ENCODE results near the gene OR2T10.

DNA sequence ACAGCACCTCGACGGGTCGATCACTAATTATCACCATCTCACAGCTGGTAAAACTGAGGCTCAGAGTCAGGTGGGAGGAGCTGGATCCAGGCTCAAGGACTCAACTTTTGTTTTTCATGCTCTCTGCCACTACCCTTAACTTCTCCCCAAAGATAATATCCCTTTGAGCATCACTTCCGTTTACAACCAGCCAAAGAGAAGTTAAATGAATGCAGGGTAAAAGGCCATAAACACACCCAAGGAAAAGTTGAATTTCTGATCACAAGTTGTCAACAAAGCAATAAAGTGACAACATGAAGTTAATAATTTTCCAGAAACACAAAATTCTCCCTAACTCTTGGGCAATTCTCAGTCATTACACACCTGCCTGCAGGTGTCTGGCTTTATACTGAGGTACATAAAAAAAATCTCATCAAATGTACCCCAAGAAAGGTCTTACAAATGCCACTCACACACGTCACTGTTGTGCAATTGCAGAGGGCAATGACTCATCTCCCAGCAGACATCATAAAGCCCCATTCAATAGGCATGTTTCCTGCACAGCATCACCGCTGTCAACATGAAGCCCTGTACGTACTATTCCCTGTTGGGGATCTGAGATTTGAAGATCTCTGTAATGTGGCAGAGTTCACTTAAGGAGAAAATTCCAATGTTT lies 34.0 kb upstream of the OR2T10 start:
- TF ChIP-seq, protein P1, sequence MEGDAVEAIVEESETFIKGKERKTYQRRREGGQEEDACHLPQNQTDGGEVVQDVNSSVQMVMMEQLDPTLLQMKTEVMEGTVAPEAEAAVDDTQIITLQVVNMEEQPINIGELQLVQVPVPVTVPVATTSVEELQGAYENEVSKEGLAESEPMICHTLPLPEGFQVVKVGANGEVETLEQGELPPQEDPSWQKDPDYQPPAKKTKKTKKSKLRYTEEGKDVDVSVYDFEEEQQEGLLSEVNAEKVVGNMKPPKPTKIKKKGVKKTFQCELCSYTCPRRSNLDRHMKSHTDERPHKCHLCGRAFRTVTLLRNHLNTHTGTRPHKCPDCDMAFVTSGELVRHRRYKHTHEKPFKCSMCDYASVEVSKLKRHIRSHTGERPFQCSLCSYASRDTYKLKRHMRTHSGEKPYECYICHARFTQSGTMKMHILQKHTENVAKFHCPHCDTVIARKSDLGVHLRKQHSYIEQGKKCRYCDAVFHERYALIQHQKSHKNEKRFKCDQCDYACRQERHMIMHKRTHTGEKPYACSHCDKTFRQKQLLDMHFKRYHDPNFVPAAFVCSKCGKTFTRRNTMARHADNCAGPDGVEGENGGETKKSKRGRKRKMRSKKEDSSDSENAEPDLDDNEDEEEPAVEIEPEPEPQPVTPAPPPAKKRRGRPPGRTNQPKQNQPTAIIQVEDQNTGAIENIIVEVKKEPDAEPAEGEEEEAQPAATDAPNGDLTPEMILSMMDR (IDR thresholded peaks at IDR 0.05; ENCODE audit: extremely low read depth in 1 of 2, insufficient read depth in 1 of 2, low read depth in 1 of 2, low read length in 2 of 2) = no peak
- TF ChIP-seq POLR2AphosphoS5 (IDR thresholded peaks at IDR 0.05; ENCODE audit: insufficient read depth, low read depth, low read length) = no peak

Measured in endothelial cell of umbilical vein (primary cell).